NCI-H1092 (cell line): ENCODE data around the gene SALL4.
"Not testable (repeated sequence)": the region's sequence is repeated elsewhere in the genome, so short reads cannot be mapped to it uniquely, and the experiment has no call there.

Experiments
- DNase-seq: peaks from one replicate; lab custom pipeline; 2025; lab: John Stamatoyannopoulos, UW

Gene SALL4

DNA sequence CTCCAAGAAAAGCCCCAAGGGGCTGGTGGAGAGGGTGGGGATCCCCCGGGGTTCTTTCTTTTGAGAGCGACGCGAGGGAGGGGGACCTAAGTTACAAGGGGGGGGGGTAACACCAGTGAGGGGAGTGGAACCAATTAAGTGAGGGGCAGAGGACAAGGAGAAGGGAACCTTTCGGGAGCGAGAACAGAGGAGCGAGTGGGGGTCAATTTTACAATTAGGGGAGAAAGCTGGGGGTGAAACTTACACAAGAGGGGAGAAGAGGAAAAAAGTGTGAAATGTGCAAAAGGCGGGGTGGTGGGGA, 548 bp downstream of the SALL4 start:
- no peak for DNase-seq

DNA sequence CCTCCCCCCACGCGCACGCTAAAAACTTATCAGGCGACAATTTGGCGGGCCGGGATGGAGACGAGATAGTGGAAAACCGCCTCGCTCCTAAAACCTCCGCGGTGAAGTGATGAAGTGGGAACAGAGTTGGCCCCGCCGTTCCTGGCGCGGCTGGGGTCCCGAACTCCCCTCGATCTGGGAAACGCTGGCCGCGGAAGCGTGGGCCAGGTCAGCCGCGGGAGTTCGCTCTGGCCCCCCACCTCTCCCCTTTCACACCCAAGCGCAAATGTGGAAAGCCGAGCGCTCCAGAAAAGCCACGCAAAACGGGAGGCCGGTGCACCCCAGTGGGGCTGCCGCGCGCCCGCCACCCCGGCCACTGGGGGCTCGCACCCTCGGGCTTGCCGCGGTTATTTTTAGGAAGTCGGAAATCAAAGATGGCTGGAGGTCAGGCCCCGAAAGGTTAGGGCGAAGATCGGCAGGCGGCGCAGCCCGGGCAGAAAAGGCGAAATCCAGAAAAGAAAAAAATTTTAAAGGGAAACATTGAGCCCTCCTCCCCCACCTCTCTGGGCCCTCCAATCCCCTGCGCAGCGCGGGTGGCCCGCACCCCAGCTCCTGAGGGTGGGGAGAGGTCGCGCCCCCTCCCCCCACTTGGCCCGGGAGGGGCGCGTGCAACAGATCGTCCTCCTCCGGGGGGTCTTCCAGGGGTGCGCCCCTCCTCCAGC, 1.0 kb downstream of the SALL4 start:
- no peak for DNase-seq

- no peak for DNase-seq
Observed at GRCh38 chr20:51800872-51801121, 1.5 kb downstream of the SALL4 start.

DNA sequence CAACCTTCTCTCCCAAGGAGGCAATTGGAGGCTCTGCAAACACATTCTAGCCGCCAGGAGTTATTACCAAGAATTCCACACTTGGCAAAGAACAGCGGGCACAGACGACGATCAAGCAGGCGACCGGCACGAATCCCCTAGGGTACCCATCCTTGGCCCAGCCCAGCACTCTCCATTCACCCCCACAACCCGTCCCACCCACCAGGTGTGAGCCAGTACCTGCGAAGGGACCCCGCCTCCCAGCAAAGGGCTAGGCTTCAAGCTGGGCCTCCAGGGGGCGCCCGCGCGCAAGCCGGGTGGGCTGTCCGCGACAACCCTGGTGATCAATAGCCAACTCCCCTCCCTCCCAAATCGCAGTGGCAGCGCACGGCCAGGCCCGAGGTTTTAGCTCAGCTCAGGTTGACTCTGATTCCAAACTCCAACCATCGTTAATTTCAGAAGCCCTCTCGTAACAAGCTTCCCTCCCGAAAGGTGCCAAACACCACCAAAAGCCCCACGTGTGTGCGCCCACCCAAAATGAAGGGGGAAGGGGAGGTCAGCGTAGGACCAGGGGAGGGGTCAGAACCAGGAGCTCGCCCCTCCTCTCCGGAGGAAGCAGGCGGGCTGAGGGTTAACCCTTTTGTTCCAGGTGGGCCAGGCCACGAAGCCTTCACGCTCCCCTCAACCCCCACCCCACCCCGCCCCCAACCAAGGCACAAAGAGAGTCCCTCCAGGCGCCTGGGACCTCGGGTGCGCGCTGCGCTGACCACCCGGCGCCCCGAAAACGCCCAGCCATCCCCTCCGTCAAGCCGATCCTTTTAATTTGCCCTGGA, 2.1 kb downstream of the SALL4 start:
- DNase-seq = peak; percentile 15

DNA sequence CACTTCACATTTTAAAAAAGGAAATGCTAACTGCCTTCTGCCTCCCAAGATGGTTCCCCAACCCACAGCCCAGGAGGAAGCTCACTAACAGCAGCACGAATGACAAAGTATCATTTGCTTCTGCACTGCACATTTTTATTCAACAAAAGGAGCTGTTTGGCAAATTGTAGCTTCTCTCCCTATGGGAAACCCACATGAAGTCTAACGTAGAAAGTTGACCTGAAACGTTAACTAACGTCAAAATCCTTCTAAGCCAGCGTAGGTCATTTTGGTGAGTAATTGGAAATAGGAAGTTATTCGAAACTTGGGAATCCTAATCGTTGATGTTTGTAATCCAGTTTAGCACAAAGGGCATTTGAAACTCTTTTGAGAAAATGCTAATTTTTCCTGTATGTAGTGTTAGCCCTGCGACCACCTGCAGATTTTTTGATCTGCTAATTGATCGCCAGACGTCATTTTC, 2.9 kb downstream of the SALL4 start:
- DNase-seq = no peak

- no peak for DNase-seq
Observed at GRCh38 chr20:51797357-51798025, 4.8 kb downstream of the SALL4 start.

DNA sequence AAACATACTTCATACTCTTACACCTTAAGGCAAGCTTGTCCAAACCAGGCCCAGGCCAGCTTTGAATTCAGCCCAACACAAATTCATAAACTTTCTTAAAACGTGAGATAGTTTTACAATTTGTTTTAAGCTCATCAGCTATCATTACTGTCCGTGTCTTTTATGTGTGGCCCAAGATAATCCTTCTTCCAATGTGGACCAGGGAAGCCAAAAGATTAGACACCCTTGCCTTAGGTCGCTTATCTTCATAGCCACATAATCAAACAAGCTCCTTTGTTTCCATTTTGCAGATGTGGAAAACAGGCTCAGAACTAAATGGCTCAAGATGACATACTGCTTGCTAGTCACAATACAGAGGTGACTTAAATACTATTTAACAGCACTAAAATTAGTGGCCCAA, 6.0 kb downstream of the SALL4 start:
- no peak for DNase-seq

DNA sequence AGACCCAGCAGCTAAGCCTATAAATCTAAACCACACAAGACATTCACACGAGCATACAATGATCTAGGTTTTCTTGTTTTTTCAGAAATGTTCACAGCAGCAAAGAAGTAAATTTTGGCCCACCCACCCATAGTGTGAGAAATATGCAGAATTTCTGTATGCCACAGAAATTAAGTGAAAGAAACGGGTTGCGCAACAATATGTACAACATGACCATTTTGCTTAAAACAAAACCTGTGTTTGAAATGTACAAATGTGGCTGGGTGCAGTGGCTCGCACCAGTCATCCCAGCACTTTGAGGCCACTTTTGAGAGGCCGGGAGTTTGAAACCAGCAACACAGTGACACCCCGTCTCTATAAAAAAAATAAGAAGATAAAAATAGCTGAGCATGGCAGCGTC, 9.4 kb downstream of the SALL4 start:
- no peak for DNase-seq

GRCh38 chr20:51791626-51792025, 10.7 kb downstream of the SALL4 start:
- no peak for DNase-seq

DNA sequence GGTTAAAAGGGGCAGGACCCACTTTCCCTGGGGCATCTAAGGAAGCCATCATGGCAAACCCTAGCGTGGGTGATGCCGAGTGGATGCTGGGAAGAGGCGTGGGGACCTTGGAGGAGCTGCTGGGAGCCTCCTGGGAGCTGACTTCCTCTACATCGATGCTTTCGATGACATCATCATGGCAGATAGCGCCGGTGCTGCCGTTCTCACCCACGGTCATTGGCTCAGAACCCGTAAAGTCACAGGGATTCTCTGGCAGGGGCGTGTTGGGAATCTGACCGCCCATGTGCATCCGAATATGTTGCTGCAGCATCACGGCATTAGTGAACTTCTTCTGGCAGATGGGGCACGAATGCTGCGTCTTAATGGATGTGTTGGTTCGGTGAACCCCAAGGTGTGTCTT, 12.1 kb downstream of the SALL4 start:
- no peak for DNase-seq

DNA sequence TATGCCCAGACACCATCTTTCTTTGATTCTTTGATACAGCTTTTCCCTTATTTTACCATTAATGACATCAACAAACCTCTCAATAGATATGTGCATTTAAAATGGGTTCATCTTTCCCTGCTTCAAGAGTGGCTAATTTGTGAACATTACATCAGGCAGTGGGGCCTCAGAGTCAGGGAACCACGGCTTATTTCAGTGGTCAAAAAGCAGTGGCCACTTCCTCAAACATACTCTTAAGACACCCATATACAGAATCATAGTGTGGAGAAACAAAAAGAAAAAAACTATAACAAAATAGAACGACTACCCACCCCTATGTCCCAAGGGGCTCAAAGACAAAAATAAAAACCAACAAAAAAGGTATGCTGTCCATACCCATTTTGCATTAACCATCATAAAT, 12.9 kb downstream of the SALL4 start:
- no peak for DNase-seq

- no peak for DNase-seq
Observed at GRCh38 chr20:51788822-51789221, 13.5 kb downstream of the SALL4 start.

DNA sequence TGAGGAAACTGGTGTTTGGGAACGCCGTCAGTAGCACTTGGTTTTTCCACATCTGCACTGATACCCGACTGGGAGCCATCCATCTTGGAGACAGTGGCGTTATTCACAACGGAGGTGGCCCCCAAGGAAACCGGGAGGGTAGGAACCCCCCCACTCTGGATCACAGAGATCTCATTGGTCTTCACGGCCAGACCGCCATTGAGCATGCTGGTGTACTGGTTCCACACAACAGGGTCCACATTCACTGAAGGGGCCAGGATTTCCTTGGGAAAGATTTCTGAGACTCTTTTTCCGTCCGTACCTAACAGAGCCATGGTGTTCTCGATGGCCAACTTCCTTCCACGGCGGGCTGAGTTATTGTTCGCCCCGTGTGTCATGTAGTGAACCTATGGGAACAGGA, 18.0 kb downstream of the SALL4 start:
- DNase-seq = no peak

DNA sequence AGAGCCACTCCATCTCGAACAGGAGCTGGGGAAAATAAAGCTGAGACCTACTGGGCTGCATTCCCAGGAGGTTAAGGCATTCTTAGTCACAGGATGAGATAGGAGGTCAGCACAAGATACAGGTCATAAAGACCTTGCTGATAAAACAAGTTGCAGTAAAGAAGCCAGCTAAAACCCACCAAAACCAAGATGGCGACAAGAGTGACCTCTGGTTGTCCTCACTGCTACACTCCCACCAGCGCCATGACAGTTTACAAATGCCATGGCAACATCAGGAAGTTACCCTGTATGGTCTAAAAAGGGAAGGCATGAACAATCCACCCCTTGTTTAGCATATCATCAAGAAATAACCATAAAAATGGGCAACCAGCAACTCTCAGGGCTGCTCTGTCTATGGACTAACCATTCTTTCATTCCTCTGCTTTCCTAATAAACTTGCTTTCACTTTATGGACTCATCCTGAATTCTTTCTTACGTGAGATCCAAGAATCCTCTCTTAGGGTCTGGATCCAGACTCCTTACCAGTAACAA, 24.0 kb downstream of the SALL4 start:
- not testable (repeated sequence) for DNase-seq

DNA sequence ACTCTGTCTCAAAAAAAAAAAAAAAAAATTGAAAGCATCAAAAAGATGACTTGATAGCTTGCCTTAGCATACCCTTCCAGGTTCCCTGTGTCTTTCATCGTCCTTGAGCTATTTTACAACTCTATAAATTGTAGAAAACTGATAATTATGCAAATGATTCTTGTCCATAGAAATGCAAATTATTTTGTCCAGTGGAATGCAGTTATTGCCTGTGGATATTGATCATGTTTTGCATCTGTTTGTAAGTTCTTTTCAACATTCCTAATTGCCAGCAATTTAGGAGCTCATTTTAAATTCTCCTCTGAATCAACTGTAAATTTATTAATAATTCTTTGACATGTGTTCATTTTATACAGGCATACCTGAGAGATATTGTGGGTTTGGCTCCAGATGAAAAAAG, 27.1 kb downstream of the SALL4 start:
- DNase-seq = no peak

DNA sequence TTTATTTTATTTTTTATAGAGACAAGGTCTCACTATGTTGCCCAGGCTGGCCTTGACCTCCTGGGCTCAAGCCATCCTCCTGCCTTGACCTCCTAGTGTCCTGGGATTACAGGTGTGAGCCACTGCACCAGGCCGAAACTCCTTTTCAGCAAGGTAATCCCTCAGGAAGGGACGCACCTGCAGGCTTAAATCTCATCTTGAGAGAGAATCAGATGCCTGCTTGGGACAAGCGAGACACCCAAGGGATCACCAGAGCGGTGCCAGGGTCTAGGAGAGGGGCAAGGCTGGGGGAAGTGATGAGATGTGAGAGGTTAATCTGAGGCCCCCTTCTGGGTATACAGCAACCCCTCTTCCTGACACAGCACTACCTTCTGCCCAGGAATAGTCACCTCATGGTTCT, 30.1 kb downstream of the SALL4 start:
- DNase-seq = no peak

- DNase-seq = no peak
Observed at GRCh38 chr20:51769976-51770615, 32.2 kb downstream of the SALL4 start.

- DNase-seq = no peak
Observed at GRCh38 chr20:51768759-51769517, 33.4 kb downstream of the SALL4 start.

- no peak for DNase-seq
Observed at GRCh38 chr20:51767867-51768758, 34.2 kb downstream of the SALL4 start, which contains the start of gene ATP9A. ATP9A (minus strand) TSS chr20:51768390; CDS start chr20:51768369, 21 bp downstream.

DNA sequence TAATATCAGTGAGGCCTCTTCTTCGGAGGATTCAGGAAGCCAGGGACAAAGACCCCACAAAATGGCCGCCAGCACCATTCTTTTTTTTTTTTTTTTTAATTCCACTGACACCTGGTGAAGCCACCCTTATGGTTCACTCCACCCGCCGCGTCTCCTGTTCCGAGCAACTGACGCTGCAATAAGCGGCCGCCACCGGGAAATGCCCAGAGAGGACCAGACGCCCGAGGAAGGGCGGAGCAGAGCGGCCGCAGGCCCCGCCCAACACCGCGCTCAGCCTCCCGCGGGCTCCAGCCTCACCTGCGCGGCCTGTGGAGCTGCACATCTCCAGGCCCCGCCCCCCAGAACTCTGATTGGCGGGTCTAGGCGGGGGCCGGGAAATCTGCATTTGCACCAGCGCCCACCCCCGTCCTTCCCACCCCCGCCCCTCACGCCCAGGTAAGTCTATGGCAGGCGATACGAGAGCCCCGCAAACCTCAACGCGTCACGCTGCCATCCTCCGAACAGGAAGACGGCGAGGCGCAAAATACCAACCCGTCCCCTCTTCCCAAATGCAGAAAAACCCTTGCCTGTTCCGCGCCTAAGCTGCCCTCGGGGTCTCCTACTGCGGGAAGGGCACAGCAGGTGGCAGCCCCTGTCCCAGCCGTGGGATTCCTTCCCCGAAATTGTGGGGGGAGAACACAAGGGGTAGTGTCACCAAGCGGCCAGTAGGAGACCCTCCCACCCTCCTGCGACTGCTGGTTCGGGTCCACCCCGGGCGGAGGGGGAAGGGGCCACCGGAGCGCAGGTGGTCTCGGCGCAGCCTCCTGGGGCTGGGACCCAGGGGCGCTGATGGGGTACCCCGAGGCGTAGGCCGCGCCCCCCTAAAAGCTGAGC, 35.1 kb downstream of the SALL4 start:
- peak; percentile 79 for DNase-seq
